HepG2 (cell line): ENCODE results near the gene CNBD2.
"Not testable (repeated sequence)": the region's sequence is repeated elsewhere in the genome, so short reads cannot be mapped to it uniquely, and the experiment has no call there.

Experiments
- ELF1 ChIP-seq: sonication (generic); formaldehyde crosslinking; IDR thresholded peaks from 2 replicates; pipeline ENCODE4 v1.4.0; 2020; ENCODE audit warnings: missing genetic modification reagents
- NFIC ChIP-seq: IDR thresholded peaks from 2 replicates; pipeline ENCODE4 v1.6.1; 2012; ENCODE audit warnings: mild to moderate bottlenecking, low read length, inconsistent platforms
- RFX5 ChIP-seq: IDR thresholded peaks from 2 replicates; pipeline ENCODE4 v1.6.1; 2011; ENCODE audit warnings: low read depth, low read length, improper control_type of control experiment
- ZNF24 ChIP-seq: fragments of 450-650 bp; IDR thresholded peaks from 2 replicates; pipeline ENCODE4 v1.6.1; 2017; ENCODE audit warnings: antibody characterized with exemption, mild to moderate bottlenecking
- ZNF44 ChIP-seq: sonication (generic); formaldehyde crosslinking; IDR thresholded peaks from 2 replicates; pipeline ENCODE4 v1.5.1; 2020; ENCODE audit warnings: mild to moderate bottlenecking, missing genetic modification reagents
- TF ChIP-seq, protein P1 (sequence below): sonication (generic); formaldehyde crosslinking; IDR thresholded peaks from 2 replicates; pipeline ENCODE4 v1.4.0; 2020; ENCODE audit warnings: mild to moderate bottlenecking, missing genetic modification reagents, borderline replicate concordance
- TF ChIP-seq, protein P2 (sequence below): fragments of 450-650 bp; IDR thresholded peaks from 2 replicates; pipeline ENCODE4 v1.6.1; 2017; ENCODE audit warnings: mild to moderate bottlenecking

DNA sequence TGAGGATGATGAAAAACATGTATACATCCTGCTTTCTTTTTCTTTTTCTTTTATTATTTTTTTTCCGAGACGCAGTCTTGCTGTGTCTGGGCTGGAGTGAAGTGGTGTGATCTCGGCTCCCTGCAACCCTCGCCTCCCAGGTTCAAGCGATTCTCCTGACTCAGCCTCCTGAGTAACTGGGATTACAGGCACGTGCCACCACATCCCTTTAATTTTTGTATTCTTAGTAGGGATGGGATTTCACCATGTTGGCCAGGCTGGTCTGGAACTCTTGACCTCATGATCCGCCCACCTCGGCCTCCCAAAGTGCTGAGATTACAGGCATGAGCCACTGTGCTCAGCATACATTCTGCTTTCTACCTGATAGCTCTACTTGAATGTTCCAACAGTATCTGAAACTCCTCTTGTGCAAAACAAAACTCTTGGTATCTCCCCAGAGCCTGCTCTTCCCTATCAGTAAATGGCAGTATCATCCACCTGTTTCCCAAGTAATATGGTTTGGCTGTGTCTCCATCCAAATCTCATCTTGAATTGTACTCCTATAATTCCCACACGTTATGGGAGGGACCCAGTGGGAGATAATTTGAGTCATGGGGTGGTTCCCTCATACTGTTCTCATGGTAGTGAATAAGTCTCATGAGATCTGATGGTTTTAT is 85.6 kb downstream of the CNBD2 start:
- TF ChIP-seq, protein P1, sequence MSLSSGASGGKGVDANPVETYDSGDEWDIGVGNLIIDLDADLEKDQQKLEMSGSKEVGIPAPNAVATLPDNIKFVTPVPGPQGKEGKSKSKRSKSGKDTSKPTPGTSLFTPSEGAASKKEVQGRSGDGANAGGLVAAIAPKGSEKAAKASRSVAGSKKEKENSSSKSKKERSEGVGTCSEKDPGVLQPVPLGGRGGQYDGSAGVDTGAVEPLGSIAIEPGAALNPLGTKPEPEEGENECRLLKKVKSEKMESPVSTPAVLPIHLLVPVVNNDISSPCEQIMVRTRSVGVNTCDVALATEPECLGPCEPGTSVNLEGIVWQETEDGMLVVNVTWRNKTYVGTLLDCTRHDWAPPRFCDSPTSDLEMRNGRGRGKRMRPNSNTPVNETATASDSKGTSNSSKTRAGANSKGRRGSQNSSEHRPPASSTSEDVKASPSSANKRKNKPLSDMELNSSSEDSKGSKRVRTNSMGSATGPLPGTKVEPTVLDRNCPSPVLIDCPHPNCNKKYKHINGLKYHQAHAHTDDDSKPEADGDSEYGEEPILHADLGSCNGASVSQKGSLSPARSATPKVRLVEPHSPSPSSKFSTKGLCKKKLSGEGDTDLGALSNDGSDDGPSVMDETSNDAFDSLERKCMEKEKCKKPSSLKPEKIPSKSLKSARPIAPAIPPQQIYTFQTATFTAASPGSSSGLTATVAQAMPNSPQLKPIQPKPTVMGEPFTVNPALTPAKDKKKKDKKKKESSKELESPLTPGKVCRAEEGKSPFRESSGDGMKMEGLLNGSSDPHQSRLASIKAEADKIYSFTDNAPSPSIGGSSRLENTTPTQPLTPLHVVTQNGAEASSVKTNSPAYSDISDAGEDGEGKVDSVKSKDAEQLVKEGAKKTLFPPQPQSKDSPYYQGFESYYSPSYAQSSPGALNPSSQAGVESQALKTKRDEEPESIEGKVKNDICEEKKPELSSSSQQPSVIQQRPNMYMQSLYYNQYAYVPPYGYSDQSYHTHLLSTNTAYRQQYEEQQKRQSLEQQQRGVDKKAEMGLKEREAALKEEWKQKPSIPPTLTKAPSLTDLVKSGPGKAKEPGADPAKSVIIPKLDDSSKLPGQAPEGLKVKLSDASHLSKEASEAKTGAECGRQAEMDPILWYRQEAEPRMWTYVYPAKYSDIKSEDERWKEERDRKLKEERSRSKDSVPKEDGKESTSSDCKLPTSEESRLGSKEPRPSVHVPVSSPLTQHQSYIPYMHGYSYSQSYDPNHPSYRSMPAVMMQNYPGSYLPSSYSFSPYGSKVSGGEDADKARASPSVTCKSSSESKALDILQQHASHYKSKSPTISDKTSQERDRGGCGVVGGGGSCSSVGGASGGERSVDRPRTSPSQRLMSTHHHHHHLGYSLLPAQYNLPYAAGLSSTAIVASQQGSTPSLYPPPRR (CRISPR knock-in tag): not testable (repeated sequence)
- TF ChIP-seq ZNF24; NFIC; RFX5; ELF1 (CRISPR knock-in tag); ZNF44 (CRISPR knock-in tag): not testable (repeated sequence)
- TF ChIP-seq, protein P2, sequence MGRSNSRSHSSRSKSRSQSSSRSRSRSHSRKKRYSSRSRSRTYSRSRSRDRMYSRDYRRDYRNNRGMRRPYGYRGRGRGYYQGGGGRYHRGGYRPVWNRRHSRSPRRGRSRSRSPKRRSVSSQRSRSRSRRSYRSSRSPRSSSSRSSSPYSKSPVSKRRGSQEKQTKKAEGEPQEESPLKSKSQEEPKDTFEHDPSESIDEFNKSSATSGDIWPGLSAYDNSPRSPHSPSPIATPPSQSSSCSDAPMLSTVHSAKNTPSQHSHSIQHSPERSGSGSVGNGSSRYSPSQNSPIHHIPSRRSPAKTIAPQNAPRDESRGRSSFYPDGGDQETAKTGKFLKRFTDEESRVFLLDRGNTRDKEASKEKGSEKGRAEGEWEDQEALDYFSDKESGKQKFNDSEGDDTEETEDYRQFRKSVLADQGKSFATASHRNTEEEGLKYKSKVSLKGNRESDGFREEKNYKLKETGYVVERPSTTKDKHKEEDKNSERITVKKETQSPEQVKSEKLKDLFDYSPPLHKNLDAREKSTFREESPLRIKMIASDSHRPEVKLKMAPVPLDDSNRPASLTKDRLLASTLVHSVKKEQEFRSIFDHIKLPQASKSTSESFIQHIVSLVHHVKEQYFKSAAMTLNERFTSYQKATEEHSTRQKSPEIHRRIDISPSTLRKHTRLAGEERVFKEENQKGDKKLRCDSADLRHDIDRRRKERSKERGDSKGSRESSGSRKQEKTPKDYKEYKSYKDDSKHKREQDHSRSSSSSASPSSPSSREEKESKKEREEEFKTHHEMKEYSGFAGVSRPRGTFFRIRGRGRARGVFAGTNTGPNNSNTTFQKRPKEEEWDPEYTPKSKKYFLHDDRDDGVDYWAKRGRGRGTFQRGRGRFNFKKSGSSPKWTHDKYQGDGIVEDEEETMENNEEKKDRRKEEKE: not testable (repeated sequence)
